Nephron (organoid): ENCODE data around the gene CYP4F2.
"Not testable (repeated sequence)": the region's sequence is repeated elsewhere in the genome, so short reads cannot be mapped to it uniquely, and the experiment has no call there.

Experiments used
- H3K27ac Mint-ChIP-seq, 3 experiments: 2 replicates each; pipeline ENCODE4 v1.8.0; 2020; ENCODE audit warnings: mixed read lengths in 3 of 3, mild to moderate bottlenecking in 2 of 3, moderate library complexity in 1 of 3
- H3K27me3 Mint-ChIP-seq: 2 replicates; pipeline ENCODE4 v1.8.0; 2021; ENCODE audit warnings: low read depth, mild to moderate bottlenecking, moderate library complexity, mixed read lengths
- H3K36me3 Mint-ChIP-seq: 2 replicates; pipeline ENCODE4 v1.8.0; 2020; ENCODE audit warnings: low read depth, mixed read lengths
- H3K4me1 Mint-ChIP-seq: 2 replicates; pipeline ENCODE4 v1.8.0; 2020; ENCODE audit warnings: mixed read lengths
- H3K4me3 Mint-ChIP-seq, 3 experiments: 2 replicates each; pipeline ENCODE4 v1.8.0; 2020; ENCODE audit warnings: mild to moderate bottlenecking in 3 of 3, mixed read lengths in 3 of 3, moderate library complexity in 2 of 3
- H3K9me3 Mint-ChIP-seq: 2 replicates; pipeline ENCODE4 v1.8.0; 2020; ENCODE audit warnings: mixed read lengths
- TF ChIP-seq, protein P1 (sequence below), 3 experiments: fragments of 200-600 bp; sonication (generic); IDR thresholded peaks; one replicate each; pipeline ENCODE4 v1.5.0; 2021; ENCODE audit warnings: antibody characterized with exemption in 3 of 3; ENCODE audit not compliant: unreplicated experiment in 3 of 3

Gene CYP4F2

GRCh38 chr19:15905026-15905425 is 7.2 kb upstream of the CYP4F2 start:
- Mint-ChIP-seq H3K4me1 (no peaks in the 10 kb centered on the region), H3K4me3 (no peak overlapping the region), H3K36me3 (no peaks in the 10 kb centered on the region), H3K27ac (no peak overlapping the region), H3K9me3 (peaks cover 43% of the 10 kb centered on the region), H3K27me3 (no peaks in the 10 kb centered on the region)
- TF ChIP-seq, protein P1, sequence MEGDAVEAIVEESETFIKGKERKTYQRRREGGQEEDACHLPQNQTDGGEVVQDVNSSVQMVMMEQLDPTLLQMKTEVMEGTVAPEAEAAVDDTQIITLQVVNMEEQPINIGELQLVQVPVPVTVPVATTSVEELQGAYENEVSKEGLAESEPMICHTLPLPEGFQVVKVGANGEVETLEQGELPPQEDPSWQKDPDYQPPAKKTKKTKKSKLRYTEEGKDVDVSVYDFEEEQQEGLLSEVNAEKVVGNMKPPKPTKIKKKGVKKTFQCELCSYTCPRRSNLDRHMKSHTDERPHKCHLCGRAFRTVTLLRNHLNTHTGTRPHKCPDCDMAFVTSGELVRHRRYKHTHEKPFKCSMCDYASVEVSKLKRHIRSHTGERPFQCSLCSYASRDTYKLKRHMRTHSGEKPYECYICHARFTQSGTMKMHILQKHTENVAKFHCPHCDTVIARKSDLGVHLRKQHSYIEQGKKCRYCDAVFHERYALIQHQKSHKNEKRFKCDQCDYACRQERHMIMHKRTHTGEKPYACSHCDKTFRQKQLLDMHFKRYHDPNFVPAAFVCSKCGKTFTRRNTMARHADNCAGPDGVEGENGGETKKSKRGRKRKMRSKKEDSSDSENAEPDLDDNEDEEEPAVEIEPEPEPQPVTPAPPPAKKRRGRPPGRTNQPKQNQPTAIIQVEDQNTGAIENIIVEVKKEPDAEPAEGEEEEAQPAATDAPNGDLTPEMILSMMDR (IDR thresholded peaks at IDR 0.05; ENCODE audit: unreplicated experiment in 3 of 3) = no peak

DNA sequence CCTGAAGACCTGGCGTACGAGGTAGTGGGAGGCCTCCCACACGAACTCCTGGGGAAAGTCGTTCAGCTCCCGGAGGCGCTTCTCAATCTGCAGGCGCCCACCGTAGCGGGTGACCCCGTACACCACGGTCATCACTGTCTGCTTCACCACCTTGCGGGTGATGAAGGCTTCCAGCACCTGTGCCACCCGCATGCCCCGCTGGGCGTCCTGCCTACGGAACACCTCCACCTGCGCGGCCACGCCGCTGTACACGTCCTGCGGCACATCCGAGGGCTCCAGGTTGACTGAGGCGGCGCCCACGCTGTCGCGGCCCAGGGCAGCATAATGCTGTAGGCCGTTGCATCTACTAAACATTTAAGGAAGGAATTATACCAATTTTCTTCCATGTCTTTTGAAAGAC is 5.0 kb upstream of the CYP4F2 start:
- not testable (repeated sequence) for H3K27me3 Mint-ChIP-seq, H3K36me3 Mint-ChIP-seq, H3K4me1 Mint-ChIP-seq, H3K4me3 Mint-ChIP-seq, H3K27ac Mint-ChIP-seq
- peaks cover 52% of the 10 kb centered on the region for H3K9me3 Mint-ChIP-seq

DNA sequence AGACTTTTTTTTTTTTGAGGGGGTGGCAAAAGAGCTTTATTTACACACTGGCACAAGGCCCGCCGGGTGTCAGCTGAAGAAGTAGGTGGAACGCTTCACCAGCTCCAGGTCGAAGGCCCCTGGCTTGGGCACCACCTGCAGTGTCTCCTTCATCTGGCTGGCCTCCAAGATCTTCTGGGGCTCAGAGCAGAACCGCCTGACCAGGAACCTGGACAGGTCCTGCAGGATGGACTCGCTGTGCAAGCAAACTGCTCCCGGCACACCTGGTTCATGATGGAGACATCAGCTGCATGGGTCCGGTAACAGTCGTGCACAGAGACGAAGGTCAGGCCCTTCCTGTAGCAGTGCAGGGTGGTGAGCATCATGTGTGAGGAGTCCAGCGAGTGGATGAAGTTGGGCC is 4.4 kb upstream of the CYP4F2 start:
- Mint-ChIP-seq H3K27me3 (no peaks in the 10 kb centered on the region), H3K4me3 (no peak overlapping the region)

GRCh38 chr19:15900504-15900903 is 2.6 kb upstream of the CYP4F2 start:
- Mint-ChIP-seq H3K9me3 (peaks cover 57% of the 10 kb centered on the region), H3K27me3 (no peaks in the 10 kb centered on the region), H3K4me3 (no peak overlapping the region), H3K27ac (no peak overlapping the region), H3K36me3 (no peaks in the 10 kb centered on the region), H3K4me1 (no peaks in the 10 kb centered on the region)
- TF ChIP-seq, protein P1 (IDR thresholded peaks at IDR 0.05; ENCODE audit: unreplicated experiment in 3 of 3) = no peak

More for the DNA sequence above, 4.4 kb upstream of the CYP4F2 start:
- no peak overlapping the region for H3K27ac Mint-ChIP-seq
- H3K9me3 Mint-ChIP-seq = peaks cover 50% of the 10 kb centered on the region
- no peaks in the 10 kb centered on the region for H3K4me1 Mint-ChIP-seq
- H3K36me3 Mint-ChIP-seq = no peaks in the 10 kb centered on the region
- TF ChIP-seq, protein P1 (IDR thresholded peaks at IDR 0.05; ENCODE audit: unreplicated experiment in 3 of 3) = no peak

DNA sequence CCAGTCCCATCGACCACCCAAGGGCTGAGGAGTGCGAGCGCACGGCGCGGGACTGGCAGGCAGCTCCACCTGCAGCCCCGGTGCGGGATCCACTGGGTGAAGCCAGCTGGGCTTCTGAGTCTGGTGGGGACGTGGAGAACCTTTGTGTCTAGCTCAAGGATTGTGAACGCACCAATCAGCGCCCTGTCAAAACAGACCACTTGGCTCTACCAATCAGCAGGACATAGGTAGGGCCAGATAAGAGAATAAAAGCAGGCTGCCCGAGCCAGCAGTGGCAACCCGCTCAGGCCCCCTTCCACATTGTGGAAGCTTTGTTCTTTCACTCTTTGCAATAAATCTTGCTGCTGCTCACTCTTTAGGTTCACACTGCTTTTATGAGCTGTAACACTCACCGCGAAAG is 2.2 kb upstream of the CYP4F2 start:
- H3K27me3 Mint-ChIP-seq, H3K4me3 Mint-ChIP-seq, H3K27ac Mint-ChIP-seq, H3K36me3 Mint-ChIP-seq, H3K4me1 Mint-ChIP-seq: not testable (repeated sequence)
- H3K9me3 Mint-ChIP-seq = peaks cover 58% of the 10 kb centered on the region

DNA sequence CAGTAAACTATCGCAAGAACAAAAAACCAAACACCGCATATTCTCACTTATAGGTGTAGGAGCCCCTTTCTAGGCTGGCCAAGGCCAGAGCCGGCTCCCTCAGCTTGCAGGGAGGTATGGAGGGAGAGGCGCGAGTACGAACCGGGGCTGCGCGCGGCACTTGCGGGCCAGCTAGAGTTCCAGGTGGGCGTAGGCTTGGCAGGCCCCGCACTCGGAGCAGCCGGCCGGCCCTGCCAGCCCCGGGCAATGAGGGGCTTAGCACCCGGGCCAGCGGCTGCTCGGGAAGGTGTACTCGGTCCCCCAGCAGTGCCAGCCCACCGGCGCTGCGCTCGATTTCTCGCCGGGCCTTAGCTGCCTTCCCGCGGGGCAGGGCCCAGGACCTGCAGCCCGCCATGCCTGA is 1.7 kb upstream of the CYP4F2 start:
- not testable (repeated sequence) for H3K27me3 Mint-ChIP-seq, H3K27ac Mint-ChIP-seq, H3K36me3 Mint-ChIP-seq, H3K4me3 Mint-ChIP-seq, H3K4me1 Mint-ChIP-seq
- H3K9me3 Mint-ChIP-seq = peaks cover 58% of the 10 kb centered on the region

DNA sequence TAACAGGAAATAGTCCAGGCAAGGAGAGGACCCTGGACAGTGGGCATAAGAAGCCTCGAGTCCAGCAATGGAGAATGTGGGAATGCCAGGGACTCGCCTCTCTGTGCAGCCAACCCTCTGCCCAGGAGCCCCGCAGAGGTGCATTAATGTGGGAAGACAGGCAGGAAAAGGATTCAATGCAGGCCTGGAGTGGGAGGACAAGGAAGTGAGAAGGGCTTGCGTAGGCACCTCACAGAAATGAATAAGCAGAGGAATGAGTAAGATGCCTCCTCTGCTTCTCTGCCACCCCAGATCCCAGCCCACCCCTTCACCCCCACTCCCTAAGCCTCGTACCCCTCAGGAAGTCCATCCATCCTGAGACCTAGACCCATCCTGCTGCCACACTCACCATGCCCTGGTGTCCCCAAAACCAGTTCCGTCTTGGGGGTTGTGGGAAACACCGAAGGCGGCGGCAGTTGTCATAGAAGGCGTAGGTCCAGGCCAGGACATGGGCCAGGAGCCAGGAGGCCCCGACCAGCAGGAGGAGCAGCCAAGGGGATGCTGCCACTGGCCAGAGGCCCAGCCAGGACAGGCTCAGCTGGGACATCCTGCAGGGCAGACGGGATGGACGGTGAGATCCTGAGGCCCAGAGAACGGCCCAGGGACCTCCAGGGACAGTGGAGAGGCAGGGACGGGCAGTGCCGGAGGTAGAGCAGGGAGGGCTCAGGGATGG is 692 bp downstream of the CYP4F2 start:
- peaks cover 61% of the 10 kb centered on the region for H3K9me3 Mint-ChIP-seq
- TF ChIP-seq, protein P1 (IDR thresholded peaks at IDR 0.05; ENCODE audit: unreplicated experiment in 3 of 3) = no peak
- no peaks in the 10 kb centered on the region for H3K27me3 Mint-ChIP-seq
- no peaks in the 10 kb centered on the region for H3K36me3 Mint-ChIP-seq
- no peak overlapping the region for H3K4me3 Mint-ChIP-seq
- no peaks in the 10 kb centered on the region for H3K4me1 Mint-ChIP-seq
- no peak overlapping the region for H3K27ac Mint-ChIP-seq
